HG03521 (cell line): ENCODE measurements around the gene SHBG.
"Not testable (repeated sequence)": the region's sequence is repeated elsewhere in the genome, so short reads cannot be mapped to it uniquely, and the experiment has no call there.

Experiments used
- ATAC-seq: cut with Tn5 transposase; IDR thresholded peaks from one replicate; pipeline ENCODE4 v1.9.1; 2021; ENCODE audit warnings: mild to moderate bottlenecking, moderate library complexity; ENCODE audit not compliant: unreplicated experiment

The SHBG gene

DNA sequence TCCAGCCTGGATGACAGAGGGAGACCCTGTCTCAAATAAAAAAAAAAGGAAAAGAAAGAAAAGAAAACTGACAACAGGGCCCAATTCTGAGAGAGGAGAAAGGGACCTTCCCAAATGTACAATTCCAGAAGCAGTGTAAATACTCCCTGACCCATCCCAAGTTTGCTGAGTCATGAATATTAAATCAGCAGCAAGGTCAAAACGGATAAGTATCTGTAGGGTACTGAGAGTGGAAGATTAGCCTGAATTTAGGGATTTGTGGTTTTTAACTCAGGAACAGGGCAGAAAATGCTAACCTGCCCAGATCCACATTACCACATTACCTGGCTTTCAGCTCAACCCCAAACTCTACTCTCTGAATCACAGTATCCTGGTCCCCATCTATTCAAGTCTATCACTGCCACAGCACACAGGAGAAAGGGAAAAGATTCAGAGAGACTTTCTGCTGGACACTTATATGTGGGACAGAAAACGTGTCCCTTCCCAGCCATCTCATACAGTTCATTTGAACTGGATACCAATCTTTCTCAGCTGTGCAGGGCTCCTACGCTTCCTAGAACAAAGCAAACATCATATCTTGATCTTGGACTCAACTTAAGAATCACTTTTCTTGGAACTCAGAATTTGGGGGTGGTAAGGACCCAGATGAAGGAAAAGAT, 18.2 kb upstream of the SHBG start:
- no peak for ATAC-seq

DNA sequence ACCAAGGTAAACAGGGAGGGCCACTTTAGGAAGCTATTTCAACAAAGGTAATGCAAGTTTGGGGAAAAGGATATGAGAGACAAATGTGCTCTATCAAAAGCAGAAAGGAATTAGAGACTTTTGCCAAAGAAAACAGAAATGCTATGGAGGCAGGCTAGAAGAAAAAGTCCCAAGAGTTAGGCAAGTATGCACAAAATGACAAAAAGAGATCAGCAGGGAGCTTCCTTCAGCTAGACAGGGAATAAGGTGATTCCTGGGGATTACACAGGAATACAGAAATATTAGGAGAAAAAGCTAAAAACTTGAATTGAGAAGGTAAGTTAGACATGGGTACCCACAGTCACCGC, 17.7 kb upstream of the SHBG start:
- ATAC-seq, result no peak

DNA sequence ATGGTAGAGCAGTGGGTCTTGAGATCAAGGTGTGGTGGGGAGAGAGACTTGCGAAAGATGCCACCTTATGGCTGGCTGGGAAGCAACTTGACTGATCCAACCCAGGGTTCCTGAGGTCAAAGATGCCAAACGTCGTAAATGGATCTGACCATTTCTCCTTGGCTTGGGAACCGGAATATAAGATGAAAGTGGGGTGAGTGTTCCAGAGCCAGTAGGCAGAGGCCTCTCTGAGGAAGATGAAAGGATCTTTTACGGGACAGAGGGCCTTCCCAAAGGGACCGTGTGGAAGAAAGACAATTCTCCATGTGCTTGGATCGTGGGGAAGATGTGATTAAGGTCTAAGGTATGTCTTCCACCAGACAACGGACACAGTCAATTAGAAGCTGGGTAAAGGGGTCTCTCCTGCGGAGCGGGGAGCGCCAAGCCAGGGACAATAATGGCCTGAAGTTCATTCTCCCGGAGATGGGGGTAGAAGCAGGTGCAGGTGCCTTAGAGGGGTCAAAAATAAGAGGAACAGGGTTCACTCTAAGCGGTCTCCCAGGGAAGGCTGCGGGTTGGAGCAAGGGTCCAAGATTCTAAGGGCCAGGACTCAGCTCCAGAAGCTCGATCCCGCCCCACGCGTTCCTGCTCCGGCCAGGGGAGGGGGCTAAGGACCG, 16.0 kb upstream of the SHBG start:
- ATAC-seq, result no peak

DNA sequence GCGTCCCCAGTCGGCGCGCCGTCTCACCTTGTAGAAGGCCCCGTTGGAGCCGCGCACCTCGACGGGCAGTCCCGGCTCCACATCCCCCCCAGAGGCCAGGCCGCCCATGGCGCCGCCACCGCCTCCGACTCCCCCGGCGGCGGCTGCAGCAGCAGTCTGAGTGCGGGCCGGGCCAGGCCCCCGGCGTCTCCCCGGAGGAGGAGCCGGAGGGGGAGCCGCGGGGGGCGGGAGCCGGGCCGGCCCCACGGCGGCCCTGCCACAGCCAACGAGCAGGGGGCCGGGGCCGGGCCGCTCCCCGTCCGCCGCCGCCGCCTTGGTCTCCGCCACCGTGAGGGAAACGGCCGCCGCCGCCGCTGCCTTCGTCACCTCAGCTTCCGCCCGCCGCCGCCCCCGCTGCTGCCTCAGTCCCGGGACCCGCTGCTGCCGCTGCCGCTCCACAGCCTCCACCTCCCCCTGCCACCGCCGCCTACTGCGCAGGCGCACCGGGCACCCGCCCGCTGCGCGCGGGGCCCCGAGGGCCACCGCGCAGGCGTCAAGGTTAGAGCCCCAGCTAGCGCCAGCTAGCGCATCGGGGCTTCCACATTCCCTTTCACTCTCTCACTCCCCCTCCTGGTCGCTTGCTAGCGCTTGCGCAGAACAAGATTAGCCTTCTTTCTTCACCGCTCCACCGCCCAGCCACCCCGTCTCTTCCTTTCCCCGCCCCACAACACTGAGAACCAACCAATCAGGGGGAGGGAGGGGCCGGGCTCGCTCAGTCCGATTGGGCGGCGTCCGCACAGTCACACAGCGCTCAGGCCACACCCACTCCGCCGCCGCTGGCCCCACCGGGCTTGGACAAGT, 15.3 kb upstream of the SHBG start, which contains the start of gene FXR2:
Gene FXR2, minus strand, starts transcription at position 473 of the 840 bp plus-strand sequence. Its CDS starts 365 bp downstream, at position 108.
- peak; percentile 90 for ATAC-seq

DNA sequence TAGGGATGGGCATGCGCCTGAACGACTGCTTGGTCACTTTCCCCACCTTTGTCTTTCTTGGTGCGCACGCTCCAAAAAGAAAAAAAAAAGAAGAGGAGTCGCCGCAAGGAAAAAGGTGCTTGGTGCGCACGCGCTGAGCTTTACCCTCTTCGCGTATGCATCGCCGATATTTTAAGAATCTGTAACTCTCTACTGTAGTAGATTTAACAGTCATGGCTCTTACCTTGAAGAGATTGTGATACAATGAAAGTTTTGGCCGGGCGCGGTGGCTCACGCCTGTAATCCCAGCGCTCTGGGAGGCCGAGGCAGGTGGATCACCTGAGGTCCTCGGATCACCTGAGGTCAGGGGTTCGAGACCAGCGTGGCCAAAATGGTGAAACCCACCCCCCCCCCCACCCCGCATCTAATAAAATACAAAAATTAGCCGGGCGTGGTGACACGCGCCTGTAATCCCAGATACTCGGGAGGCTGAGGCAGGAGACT, 14.6 kb upstream of the SHBG start:
- ATAC-seq, result no peak

DNA sequence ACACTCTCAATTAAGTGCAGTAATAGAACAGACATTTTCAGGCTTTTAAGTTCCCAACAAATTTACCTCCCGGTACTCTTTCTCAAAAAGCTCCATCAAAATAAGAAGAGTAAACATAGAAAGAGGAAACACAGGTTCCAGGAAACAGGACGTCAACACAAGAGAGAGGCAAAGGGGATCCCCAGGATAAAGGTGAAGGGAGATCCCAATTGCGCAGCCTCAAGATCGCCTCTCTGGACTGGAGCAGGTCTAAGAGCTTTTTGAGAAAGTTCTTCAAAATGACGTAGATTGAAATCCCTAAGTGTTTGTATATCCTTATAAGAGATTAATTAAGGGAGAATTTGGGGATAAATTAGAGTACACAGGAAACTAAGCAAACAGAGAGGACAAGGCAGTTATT, 11.3 kb upstream of the SHBG start:
- ATAC-seq, result no peak

DNA sequence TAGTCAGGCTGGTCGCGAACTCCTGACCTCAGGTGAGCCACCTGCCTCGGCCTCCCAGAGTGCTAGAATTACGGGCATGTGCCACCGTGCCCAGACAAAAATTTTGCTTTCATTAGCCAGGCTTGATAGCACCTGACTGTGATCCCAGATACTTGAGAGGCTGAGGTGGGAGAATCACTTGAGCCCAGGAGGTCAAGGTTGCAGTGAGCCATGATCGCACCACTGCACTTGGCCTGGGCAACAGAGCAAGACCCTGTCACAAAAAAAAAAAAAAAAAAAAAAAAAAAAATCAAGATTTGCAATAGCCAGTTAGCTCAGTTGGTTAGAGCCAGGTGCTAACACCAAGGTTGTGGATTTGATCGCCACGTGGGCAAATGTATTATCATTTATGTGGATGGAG, 9.1 kb upstream of the SHBG start:
- ATAC-seq, result no peak

DNA sequence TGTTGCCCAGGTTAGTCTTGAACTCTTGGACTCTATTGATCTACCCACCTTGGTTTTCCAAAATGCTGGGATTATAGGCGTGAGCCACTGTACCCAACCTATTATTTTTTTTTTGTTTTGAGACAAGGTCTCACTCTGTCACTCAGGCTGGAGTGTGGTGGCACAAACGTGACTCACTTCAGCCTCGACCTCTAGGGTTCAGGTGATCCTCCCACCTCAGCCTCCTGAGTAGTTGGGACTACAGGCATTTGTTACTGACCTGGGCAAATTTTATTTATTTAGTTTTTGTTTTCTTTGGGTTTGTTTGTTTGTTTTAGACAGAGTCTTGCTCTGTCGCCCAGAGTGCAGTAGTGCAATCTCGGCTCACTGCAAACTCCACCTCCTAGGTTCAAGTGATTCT, 6.3 kb upstream of the SHBG start:
- no peak for ATAC-seq

DNA sequence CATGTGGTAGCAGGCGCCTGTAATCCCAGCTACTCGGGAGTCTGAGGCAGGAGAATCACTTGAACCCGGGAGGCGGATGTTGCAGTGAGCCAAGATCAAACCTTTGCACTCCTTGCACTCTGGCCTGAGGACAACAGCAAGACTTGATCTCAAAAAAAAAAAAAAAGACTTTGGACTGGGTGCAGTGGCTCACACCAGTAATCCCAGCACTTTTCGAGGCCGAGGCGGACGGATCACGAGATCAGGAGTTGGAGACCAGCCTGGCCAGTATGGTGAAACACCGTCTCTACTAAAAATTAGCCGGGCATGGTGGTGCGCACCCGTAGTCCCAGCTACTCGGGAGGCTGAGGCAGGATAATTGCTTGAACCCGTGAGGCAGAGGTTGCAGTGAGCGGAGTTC, 4.2 kb upstream of the SHBG start:
- not testable (repeated sequence) for ATAC-seq

DNA sequence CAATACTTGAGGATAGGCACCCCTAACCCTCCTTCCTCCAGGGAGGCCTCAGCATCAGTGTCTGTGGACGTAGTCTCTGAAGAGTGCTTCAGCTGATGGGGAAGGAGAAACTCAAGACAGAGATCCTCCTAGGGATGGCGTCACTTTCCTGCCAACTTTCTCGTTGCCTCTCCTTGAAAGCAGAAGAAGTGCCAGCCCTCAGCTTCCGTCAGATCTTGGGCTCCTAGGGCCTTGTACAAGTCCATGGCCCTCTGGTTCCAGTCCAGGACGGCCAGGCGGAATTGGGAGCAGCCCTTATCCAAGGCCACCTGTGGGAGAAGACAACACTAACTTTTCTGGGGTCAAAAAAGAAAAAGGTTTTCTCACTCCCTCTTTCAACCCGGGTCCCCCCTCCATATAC, 3.6 kb upstream of the SHBG start:
- ATAC-seq, result no peak

DNA sequence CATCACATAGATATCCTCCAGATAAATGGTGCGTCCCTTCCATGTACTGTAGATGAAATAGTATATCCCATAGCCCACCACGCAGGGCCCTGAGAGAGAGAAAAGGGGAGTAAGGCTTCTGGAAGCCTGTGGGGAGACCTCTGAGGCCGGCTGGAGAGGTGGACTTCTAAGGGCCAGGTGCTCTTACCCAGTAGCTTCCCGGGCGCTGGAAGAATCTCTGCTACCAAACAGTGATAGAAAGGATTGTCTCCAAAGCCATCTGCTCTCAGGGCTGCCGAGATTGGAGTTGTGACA, 3.0 kb upstream of the SHBG start:
- no peak for ATAC-seq

DNA sequence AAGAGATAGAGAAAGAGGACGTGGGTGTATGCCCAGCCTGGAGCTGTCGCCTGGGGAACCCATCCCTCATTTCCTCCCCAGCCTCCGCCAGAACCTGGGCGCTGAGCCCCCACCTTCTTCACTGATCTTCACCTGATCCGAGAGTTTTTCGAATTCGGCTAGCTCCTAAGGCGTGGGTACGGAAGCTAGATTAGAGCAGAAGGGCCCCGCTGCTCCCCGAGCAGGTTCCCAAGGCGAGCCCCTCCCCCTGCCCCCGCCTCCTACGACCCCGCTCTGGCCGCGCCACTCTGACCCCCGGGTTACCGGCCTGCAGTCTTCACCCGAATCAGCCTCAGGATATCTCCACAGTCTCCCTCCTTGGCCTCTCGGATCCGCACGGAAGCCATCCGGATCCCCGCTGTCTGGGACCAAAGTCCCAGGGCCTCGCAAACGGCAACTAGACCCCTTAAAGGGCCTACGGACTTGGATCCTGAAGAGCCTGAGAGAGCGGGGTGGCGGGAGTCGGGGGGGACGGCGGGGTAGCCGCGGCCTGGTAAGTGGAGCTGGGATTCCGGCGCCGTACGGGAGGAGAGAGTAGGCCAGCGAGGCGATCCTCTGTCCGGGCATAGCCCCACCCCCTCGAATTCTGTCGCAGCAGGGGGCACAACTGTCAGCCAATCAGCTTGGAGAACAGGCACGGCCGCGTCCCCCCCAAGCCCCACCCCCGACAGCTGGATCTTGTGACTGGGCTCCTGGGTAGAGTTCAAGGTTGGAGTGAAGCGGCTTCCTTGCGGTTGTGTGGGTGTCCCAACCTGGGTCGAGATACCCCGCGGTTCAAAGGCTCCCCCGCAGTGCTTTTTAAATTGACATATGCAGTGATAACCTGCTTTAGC, 2.4 kb upstream of the SHBG start, which contains the start of gene SAT2:
Gene SAT2, minus strand, starts transcription at position 572 of the 872 bp plus-strand sequence. Its CDS starts 186 bp downstream, at position 386.
- ATAC-seq, result peak; percentile 85

DNA sequence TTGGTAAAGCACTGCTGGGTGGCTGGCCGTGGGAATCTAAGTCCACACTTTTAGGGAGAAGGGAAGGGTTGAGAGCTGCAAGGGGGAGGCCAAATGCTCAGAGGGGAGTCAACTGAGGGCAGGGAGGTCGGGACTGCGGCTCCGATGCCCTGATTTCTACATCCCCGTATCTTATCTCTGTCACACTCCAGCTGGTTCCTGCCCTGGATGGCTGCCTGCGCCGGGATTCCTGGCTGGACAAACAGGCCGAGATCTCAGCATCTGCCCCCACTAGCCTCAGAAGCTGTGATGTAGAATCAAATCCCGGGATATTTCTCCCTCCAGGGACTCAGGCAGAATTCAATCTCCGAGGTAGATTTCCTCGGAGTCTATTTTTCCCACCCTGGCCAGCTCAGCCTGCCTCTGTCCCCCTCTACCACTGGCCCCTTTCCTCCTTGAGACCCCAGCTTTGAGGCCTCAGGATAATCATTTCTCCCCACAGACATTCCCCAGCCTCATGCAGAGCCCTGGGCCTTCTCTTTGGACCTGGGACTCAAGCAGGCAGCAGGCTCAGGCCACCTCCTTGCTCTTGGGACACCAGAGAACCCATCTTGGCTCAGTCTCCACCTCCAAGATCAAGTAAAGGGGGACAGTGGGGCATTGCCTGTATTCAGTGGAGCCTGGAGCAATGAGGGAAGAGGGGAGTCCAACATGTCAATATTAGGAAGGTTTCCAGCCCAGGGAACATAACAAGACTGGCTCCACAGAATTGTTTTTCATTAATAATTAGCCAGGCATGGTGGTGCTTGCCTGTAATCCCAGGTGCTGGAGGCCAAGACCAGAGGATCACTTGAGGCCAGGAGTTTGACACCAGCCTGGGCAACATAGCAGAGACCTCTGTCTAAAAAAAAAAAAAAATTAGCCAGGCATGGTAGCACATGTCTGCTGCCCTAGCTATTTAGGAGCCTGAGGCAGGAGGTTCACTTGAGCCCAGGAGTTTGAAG, 1.8 kb downstream of the SHBG start:
- no peak for ATAC-seq

DNA sequence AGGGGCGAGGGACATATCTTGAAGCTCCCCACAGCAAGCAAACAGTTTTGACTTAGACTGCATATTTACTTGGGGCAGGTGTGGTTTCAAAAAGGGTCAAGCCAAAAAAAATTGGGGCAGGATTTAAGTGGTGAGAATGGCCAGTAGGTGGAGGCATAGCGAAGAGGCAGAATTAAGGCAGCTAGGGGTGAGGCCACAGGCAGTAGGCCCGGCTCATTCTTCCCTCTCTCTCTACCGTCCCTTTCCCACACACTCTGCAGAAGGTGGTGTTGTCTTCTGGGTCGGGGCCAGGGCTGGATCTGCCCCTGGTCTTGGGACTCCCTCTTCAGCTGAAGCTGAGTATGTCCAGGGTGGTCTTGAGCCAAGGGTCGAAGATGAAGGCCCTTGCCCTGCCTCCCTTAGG, 2.6 kb downstream of the SHBG start:
- ATAC-seq, result no peak

DNA sequence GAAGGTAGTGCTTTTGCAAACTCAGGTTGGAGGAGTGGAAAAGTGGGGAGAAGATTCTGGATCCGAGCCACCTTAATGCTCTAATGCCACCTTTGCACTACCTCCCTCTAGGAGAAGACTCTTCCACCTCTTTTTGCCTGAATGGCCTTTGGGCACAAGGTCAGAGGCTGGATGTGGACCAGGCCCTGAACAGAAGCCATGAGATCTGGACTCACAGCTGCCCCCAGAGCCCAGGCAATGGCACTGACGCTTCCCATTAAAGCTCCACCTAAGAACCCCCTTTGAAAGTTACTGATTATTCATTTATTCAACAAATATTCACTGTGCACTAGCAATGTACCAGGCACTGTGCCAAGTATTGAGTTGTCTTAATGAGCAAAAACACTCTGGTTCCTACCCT, 3.2 kb downstream of the SHBG start:
- ATAC-seq, result no peak

DNA sequence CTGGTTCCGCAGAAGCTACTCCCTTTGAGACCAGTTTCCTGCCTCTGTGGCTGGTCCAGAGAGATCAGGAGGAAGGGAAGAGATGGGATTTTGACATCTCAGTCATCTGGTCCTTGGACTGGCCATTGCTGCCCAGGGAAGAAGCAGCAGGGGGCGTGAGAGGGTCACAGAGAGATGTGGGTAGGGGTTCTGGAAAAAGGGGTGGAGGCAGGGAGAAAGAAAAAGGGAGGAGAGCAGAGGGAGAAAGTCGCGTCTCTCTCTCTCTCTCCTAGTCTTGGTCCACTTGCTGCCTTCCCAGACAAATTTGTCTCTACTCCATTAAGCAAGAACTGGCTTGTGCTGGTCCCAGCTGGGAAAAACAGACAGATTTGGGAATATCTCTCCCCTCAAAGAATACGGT, 4.4 kb downstream of the SHBG start:
- no peak for ATAC-seq

DNA sequence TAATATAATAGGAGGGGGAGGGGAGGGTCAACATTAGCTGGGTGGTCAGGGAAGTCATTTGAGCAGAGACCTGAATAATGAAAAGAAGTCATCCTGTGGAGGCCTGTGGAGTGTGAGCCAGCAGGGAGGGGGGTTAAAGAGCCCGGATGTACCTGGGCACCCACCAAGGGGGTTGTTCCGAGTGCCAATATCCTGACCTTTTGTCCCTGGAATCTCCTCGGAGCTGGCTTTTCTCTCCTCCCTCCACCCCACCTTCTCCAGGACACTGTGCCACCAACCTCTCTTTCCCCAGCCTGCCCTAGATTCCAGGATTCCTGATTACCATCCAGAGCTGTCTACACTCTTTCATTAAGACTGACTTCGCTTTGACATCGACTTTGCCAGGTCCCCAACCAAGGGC, 6.2 kb downstream of the SHBG start:
- ATAC-seq, result no peak

DNA sequence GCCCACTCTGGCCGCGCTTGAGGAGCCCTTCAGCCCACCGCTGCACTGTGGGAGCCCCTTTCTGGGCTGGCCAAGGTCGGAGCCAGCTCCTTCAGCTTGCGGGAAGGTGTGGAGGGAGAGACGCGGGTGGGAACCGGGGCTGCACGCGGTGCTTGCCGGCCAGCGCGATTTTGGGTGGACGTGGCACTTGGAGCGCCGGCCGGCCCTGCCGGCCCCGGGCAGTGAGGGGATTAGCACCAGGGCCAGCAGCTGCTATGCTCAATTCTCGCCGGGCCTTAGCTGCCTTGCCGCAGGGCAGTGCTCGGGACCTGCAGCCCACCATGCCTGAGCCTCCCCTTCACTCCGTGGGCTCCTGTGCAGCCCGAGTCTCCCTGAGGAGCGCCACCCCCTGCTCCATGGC, 10.8 kb downstream of the SHBG start:
- ATAC-seq, result no peak

DNA sequence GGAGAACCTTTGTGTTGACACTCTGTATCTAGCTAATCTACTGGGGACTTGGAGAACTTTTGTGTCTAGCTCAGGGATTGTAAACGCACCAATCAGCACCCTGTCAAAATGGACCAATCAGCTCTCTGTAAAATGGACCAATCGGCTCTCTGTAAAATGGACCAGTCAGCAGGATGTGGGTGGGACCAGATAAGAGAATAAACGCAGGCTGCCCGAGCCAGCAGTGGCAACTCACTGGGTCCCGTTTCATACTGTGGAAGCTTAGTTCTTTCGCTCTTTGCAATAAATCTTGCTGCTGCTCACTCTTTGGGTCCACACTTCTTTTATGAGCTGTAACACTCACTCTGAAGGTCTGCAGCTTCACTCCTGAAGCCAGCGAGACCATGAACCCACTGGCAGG, 11.7 kb downstream of the SHBG start:
- not testable (repeated sequence) for ATAC-seq

DNA sequence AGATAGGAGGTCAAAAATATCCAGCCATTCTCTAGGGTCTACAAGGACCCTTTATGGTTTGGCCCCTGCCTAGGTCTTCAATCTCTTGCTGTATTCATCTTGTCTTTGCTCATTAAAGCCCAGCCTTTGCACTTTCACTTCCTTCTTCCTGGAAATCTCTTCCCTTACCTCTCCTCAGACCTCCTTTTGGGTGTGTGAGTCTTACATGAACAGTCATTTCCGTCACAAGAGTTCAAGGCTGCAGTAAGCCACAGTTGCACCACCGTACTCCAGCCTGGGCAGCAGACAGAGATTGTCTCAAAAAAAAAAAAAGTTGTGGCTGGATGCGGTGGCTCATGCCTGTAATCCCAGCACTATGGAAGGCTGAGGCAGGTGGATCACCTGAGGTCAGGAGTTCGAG, 14.8 kb downstream of the SHBG start:
- no peak for ATAC-seq
